ENCODE measurements around the gene SLCO2B1.

GRCh38 chr11:75167617-75168016 is 16.7 kb downstream of the SLCO2B1 start:
- no peak for TF ChIP-seq FOXA1 (IDR thresholded peaks at IDR 0.05)
- TF ChIP-seq ARNT (IDR thresholded peaks at IDR 0.05): no peak
